Retinal pigment epithelial cell (primary cell): ENCODE data around the gene GABBR2.
"Not testable (repeated sequence)": the region's sequence is repeated elsewhere in the genome, so short reads cannot be mapped to it uniquely, and the experiment has no call there.

ENCODE experiments used
- DNase-seq: peaks from one replicate; pipeline ENCODE4 v3.0.0-alpha.2; 2010; ENCODE audit warnings: low read depth
- H3K4me3 ChIP-seq: 2 replicates; pipeline ENCODE4 v1.5.1; 2011; ENCODE audit warnings: mild to moderate bottlenecking, low read length, control low read depth, moderate library complexity
- CTCF ChIP-seq: conservative IDR thresholded peaks from 2 replicates; pipeline ENCODE4 v1.5.1; 2011; ENCODE audit warnings: low read depth, low read length, control low read depth, inconsistent platforms

Gene GABBR2

GRCh38 chr9:98687911-98688310 lies 20.8 kb downstream of the GABBR2 start:
- TF ChIP-seq CTCF: no peak
- DNase-seq: no peak

GRCh38 chr9:98686961-98687855 lies 21.5 kb downstream of the GABBR2 start:
- H3K4me3 ChIP-seq: no peak overlapping the region
- no peak for DNase-seq
- no peak for TF ChIP-seq CTCF

More at GRCh38 chr9:98687911-98688310, 20.8 kb downstream of the GABBR2 start:
- no peak overlapping the region for H3K4me3 ChIP-seq

- not testable (repeated sequence) for DNase-seq, H3K4me3 ChIP-seq
These were observed 23.9 kb downstream of the GABBR2 start for GRCh38 chr9:98684816-98685215.

GRCh38 chr9:98678244-98678842 lies 30.4 kb downstream of the GABBR2 start:
- no peak for DNase-seq
- TF ChIP-seq CTCF: peak; percentile 86

GRCh38 chr9:98673681-98674080 lies 35.1 kb downstream of the GABBR2 start:
- DNase-seq: no peak
- H3K4me3 ChIP-seq: no peak overlapping the region
- no peak for TF ChIP-seq CTCF

More at GRCh38 chr9:98678244-98678842, 30.4 kb downstream of the GABBR2 start:
- no peak overlapping the region for H3K4me3 ChIP-seq

- TF ChIP-seq CTCF: no peak
These were observed 41.6 kb downstream of the GABBR2 start for GRCh38 chr9:98667005-98667640.

GRCh38 chr9:98665501-98665900 lies 43.2 kb downstream of the GABBR2 start:
- DNase-seq: no peak
- no peak overlapping the region for H3K4me3 ChIP-seq
- TF ChIP-seq CTCF: no peak

More at GRCh38 chr9:98667005-98667640, 41.6 kb downstream of the GABBR2 start:
- DNase-seq: no peak
- H3K4me3 ChIP-seq: no peak overlapping the region
